Fibroblast of pulmonary artery (primary cell): ENCODE data around the gene PDGFD.

Source experiments
- DNase-seq: peaks from one replicate; pipeline ENCODE4 v3.0.0-alpha.2; 2010; ENCODE audit warnings: low read depth
- H3K4me3 ChIP-seq: replicated peaks from 2 replicates; pipeline ENCODE4 v1.5.1; 2011; ENCODE audit warnings: low read depth, mild to moderate bottlenecking, control low read depth, low read length, moderate library complexity
- CTCF ChIP-seq: IDR thresholded peaks from 2 replicates; pipeline ENCODE4 v1.5.1; 2011; ENCODE audit warnings: mild to moderate bottlenecking, control low read depth, low read length, inconsistent platforms; ENCODE audit errors: missing control alignments

PDGFD gene

GRCh38 chr11:104078245-104078644 is 85.7 kb downstream of the PDGFD start:
- TF ChIP-seq CTCF = no peak
- DNase-seq = no peak
- no peak overlapping the region for H3K4me3 ChIP-seq

GRCh38 chr11:104076455-104076854 is 87.5 kb downstream of the PDGFD start:
- no peak for DNase-seq
- H3K4me3 ChIP-seq = no peak overlapping the region
- no peak for TF ChIP-seq CTCF

- H3K4me3 ChIP-seq = no peak overlapping the region
- no peak for TF ChIP-seq CTCF
- DNase-seq = no peak
Measured at GRCh38 chr11:104075706-104076105, 88.2 kb downstream of the PDGFD start.

GRCh38 chr11:104075091-104075490 is 88.9 kb downstream of the PDGFD start:
- no peak for TF ChIP-seq CTCF
- no peak for DNase-seq
- no peak overlapping the region for H3K4me3 ChIP-seq

GRCh38 chr11:104073950-104074705 is 89.8 kb downstream of the PDGFD start:
- DNase-seq = no peak
- TF ChIP-seq CTCF = no peak
- H3K4me3 ChIP-seq = no peak overlapping the region

- no peak overlapping the region for H3K4me3 ChIP-seq
- DNase-seq = no peak
- no peak for TF ChIP-seq CTCF
Measured at GRCh38 chr11:104067534-104067933, 96.4 kb downstream of the PDGFD start.

- no peak for DNase-seq
- no peak overlapping the region for H3K4me3 ChIP-seq
- TF ChIP-seq CTCF = no peak
Measured at GRCh38 chr11:104064034-104064630, 99.8 kb downstream of the PDGFD start.
